ENCODE results near the gene RAMP1.
"Not testable (repeated sequence)": the region's sequence is repeated elsewhere in the genome, so short reads cannot be mapped to it uniquely, and the experiment has no call there.

Gene RAMP1

DNA sequence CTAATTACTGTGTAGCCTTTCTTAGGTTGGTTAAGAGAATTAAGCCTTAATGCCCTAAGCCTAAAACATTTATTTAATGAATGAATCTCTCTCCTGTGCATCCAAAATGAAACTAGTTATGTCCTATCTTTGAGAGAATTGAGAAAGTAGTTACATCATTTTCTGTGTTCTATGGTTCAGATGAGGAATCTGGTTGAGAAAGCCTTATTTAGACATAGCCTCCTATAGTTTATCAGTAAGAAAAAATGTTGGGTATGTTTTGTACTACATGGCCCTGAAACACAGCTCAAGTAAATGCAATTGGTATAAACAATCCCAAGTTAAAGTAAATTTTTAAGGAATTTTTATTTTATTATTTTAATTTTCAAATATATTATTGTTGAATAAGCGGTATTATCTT, 25.9 kb upstream of the RAMP1 start:
- no peaks in the 10 kb centered on the region for H3K27me3 ChIP-seq (ENCODE audit: control insufficient read depth in 5 of 5, insufficient read depth in 4 of 5, low read length in 5 of 5)
- H3K4me1 ChIP-seq (ENCODE audit: control insufficient read depth in 5 of 5, insufficient read depth in 5 of 5, low read length in 5 of 5), result no peaks in the 10 kb centered on the region
- H3K9me3 ChIP-seq (ENCODE audit: control insufficient read depth in 5 of 5, low read length in 5 of 5), result no peaks in the 10 kb centered on the region
- H3K9ac ChIP-seq (ENCODE audit: low read length in 5 of 5), result no peak overlapping the region
- no peaks in the 10 kb centered on the region for H3K36me3 ChIP-seq (ENCODE audit: control insufficient read depth in 5 of 5, insufficient read depth in 5 of 5, low read length in 5 of 5)
- no peak overlapping the region for H3K4me3 ChIP-seq (ENCODE audit: low read depth in 1 of 5, low read length in 5 of 5)
- no peak overlapping the region for H3K27ac ChIP-seq (ENCODE audit: low read depth, low read length)

DNA sequence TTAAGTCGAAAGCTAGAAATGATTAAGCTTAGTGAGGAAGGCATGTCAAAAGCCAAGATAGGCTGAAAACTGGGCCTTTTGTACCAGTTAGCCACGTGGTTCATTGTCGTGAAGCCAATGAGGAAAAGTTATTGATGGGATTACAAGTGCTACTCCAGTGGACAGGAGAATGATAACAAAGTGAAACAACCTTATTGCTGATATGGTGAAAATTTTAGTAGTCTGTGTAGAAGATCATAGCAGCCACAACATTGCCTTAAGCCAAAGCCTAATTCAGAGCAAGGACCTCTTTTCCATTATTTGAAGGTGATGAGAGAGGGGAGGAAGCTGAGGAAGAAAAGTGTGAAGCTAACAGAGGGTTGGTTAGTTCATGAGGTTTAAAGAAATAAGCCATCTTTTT, 24.1 kb upstream of the RAMP1 start:
- H3K9ac ChIP-seq (ENCODE audit: low read length in 5 of 5), result no peak overlapping the region

DNA sequence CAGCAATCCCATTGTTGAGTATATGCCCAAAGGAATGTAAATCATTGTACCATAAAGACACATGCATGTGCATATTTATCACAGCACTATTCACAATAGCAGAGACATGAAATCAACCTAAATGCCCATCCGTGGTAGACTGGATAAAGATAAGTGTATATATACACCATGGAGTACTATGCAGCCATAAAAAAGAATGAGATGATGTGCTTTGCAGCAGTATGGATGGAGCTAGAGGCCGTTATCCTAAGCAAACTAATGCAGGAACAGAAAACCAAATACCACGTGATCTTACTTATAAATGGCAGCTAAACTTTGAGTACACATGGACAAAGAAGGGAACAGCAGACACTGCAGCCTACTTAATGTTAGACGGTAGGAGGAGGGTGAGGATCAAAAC, 18.4 kb upstream of the RAMP1 start:
- no peak overlapping the region for H3K4me3 ChIP-seq (ENCODE audit: low read depth in 1 of 5, low read length in 5 of 5)
- H3K9ac ChIP-seq (ENCODE audit: low read length in 5 of 5), result no peak overlapping the region
- no peaks in the 10 kb centered on the region for H3K4me1 ChIP-seq (ENCODE audit: control insufficient read depth in 5 of 5, insufficient read depth in 5 of 5, low read length in 5 of 5)
- no peak overlapping the region for H3K27ac ChIP-seq (ENCODE audit: low read depth, low read length)
- no peaks in the 10 kb centered on the region for H3K9me3 ChIP-seq (ENCODE audit: control insufficient read depth in 5 of 5, low read length in 5 of 5)
- H3K36me3 ChIP-seq (ENCODE audit: control insufficient read depth in 5 of 5, insufficient read depth in 5 of 5, low read length in 5 of 5), result no peaks in the 10 kb centered on the region
- no peaks in the 10 kb centered on the region for H3K27me3 ChIP-seq (ENCODE audit: control insufficient read depth in 5 of 5, insufficient read depth in 4 of 5, low read length in 5 of 5)

More for the DNA sequence above, 24.1 kb upstream of the RAMP1 start:
- H3K36me3 ChIP-seq (ENCODE audit: control insufficient read depth in 5 of 5, insufficient read depth in 5 of 5, low read length in 5 of 5), result no peaks in the 10 kb centered on the region
- H3K4me3 ChIP-seq (ENCODE audit: low read depth in 1 of 5, low read length in 5 of 5), result no peak overlapping the region
- H3K4me1 ChIP-seq (ENCODE audit: control insufficient read depth in 5 of 5, insufficient read depth in 5 of 5, low read length in 5 of 5), result no peaks in the 10 kb centered on the region
- no peaks in the 10 kb centered on the region for H3K27me3 ChIP-seq (ENCODE audit: control insufficient read depth in 5 of 5, insufficient read depth in 4 of 5, low read length in 5 of 5)
- no peaks in the 10 kb centered on the region for H3K9me3 ChIP-seq (ENCODE audit: control insufficient read depth in 5 of 5, low read length in 5 of 5)
- no peak overlapping the region for H3K27ac ChIP-seq (ENCODE audit: low read depth, low read length)

DNA sequence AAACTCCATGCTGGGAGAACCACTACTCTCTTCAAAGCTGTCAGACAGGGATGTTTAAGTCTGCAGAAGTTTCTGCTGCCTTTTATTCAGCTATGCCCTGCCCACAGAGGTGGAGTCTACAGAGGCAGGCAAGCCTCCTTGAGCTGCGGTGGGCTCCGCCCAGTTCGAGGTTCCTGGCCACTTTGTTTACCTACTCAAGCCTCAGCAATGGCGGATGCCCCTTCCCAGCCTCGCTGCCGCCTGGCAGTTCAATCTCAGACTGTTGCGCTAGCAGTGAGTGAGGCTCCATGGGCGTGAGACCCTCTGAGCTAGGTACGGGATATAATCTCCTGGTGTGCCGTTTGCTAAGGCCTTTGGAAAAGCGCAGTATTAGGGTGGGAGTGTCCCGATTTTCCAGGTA, 10.5 kb upstream of the RAMP1 start:
- H3K9ac ChIP-seq (ENCODE audit: low read length in 5 of 5); H3K36me3 ChIP-seq (ENCODE audit: control insufficient read depth in 5 of 5, insufficient read depth in 5 of 5, low read length in 5 of 5); H3K27ac ChIP-seq (ENCODE audit: low read depth, low read length); H3K9me3 ChIP-seq (ENCODE audit: control insufficient read depth in 5 of 5, low read length in 5 of 5); H3K27me3 ChIP-seq (ENCODE audit: control insufficient read depth in 5 of 5, insufficient read depth in 4 of 5, low read length in 5 of 5); H3K4me3 ChIP-seq (ENCODE audit: low read depth in 1 of 5, low read length in 5 of 5); H3K4me1 ChIP-seq (ENCODE audit: control insufficient read depth in 5 of 5, insufficient read depth in 5 of 5, low read length in 5 of 5): not testable (repeated sequence)

DNA sequence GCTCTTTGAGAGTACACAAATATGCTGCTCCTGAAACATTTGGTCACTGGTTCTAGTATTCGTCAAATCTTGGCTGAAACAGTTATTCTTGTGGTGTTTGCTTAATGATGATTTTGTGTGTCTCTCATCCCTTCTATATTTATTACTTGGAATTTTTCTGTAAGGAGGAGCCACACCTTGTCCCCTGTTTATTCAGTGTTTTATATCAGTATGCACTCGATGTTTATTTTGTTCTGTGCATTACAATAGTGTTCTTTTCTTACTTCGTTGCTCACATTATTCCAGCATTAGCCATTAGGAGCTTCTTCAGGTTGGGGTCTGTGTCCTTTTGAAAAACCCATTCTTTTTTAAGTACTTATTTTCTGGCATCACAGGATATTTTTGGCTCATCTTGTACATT, 5.1 kb upstream of the RAMP1 start:
- no peak overlapping the region for H3K9ac ChIP-seq (ENCODE audit: low read length in 5 of 5)
- no peaks in the 10 kb centered on the region for H3K9me3 ChIP-seq (ENCODE audit: control insufficient read depth in 5 of 5, low read length in 5 of 5)

DNA sequence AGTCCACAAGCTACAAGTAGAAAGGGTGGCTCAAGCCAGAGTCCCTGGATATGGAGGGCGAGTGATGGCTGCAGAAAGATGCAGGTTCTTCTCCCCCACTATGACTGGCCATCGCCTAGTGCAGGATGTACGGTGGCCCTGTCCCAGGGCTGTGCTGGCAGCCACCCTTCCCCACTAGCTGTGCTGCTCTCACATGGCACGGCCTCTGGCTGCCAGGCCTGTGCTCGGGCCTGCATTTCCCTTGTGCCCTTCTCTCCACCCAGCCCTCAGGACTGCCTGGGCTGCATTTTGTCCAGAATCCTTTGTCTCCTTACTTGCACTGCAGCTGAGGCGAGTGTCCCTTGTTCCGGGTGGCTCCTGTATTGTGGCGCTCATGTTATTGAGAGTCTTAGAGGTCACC, 1.6 kb upstream of the RAMP1 start:
- H3K9ac ChIP-seq (ENCODE audit: low read length in 5 of 5), result no peak overlapping the region

More for the DNA sequence above, 5.1 kb upstream of the RAMP1 start:
- Histone ChIP-seq H3K36me3 (ENCODE audit: control insufficient read depth in 5 of 5, insufficient read depth in 5 of 5, low read length in 5 of 5) (no peaks in the 10 kb centered on the region), H3K27me3 (ENCODE audit: control insufficient read depth in 5 of 5, insufficient read depth in 4 of 5, low read length in 5 of 5) (peaks cover 5 to 17% (median 11%) of the 10 kb centered on the region in 5 donors), H3K4me3 (ENCODE audit: low read depth in 1 of 5, low read length in 5 of 5) (no peak overlapping the region), H3K27ac (ENCODE audit: low read depth, low read length) (no peak overlapping the region), H3K4me1 (ENCODE audit: control insufficient read depth in 5 of 5, insufficient read depth in 5 of 5, low read length in 5 of 5) (peaks cover 0 to 9% (median 0%) of the 10 kb centered on the region in 5 donors)

DNA sequence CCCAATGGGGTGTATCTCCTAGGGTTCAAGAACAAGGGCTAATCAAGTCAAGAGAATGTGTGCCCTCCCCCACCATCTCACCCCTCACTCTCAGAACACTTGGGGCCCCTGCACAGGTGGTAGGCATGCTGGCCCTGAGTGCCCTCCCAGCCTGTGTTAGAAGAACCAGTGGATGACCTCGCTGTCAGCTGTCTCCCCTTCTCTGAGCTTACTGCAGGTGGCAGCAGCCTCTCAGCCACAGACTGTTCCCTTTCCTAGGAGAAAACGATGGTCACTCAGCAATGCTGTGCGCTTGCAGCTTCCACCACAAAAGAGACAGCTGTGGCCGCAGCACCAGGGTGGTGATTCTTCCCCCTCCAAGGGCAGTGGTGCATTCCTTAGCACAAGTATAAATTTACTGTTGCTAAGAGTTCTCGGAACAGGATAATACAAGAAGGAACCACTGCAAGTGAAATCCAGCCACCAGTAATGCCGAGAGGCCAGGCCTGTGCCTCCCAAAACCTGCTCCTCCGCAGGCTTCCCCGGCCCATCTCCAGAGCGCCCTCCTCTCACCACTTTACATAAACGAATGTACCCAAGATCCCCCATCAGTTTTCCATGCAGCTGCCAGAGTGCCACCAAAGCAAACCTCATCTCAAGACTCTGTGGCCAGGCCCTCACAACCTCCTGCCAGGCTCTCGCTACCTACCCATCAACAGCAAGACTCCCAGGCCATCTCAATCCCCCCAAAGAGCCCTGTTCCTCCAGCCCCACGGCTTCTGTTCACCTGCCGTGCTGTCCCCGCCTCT, 935 bp upstream of the RAMP1 start:
- no peaks in the 10 kb centered on the region for H3K9me3 ChIP-seq (ENCODE audit: control insufficient read depth in 5 of 5, low read length in 5 of 5)
- no peak overlapping the region for H3K27ac ChIP-seq (ENCODE audit: low read depth, low read length)

More for the DNA sequence above, 1.6 kb upstream of the RAMP1 start:
- H3K4me3 ChIP-seq (ENCODE audit: low read depth in 1 of 5, low read length in 5 of 5), result no peak overlapping the region
- peaks cover 10 to 31% (median 25%) of the 10 kb centered on the region in 5 donors for H3K27me3 ChIP-seq (ENCODE audit: control insufficient read depth in 5 of 5, insufficient read depth in 4 of 5, low read length in 5 of 5)
- H3K27ac ChIP-seq (ENCODE audit: low read depth, low read length), result no peak overlapping the region
- peaks cover 0 to 20% (median 4%) of the 10 kb centered on the region in 5 donors for H3K4me1 ChIP-seq (ENCODE audit: control insufficient read depth in 5 of 5, insufficient read depth in 5 of 5, low read length in 5 of 5)
- H3K36me3 ChIP-seq (ENCODE audit: control insufficient read depth in 5 of 5, insufficient read depth in 5 of 5, low read length in 5 of 5), result no peaks in the 10 kb centered on the region
- no peaks in the 10 kb centered on the region for H3K9me3 ChIP-seq (ENCODE audit: control insufficient read depth in 5 of 5, low read length in 5 of 5)

DNA sequence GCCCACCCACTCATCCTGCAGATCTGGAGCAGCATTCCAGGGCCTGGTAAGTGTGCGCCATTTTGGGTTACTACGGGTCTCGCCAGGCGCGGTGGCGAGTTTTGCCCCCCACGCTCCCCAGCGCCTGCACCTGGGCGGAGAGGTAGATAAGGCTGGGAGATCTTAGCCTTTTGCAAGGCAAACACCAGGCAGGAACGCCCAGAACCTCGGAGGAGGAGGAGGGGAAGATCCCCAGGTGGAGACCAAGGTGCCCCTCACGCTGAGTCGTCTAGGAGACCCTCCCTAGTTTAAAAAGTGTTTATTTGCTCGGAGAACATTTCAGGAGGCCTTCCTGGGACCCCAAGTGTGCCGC, 365 bp upstream of the RAMP1 start:
- no peaks in the 10 kb centered on the region for H3K36me3 ChIP-seq (ENCODE audit: control insufficient read depth in 5 of 5, insufficient read depth in 5 of 5, low read length in 5 of 5)
- no peak overlapping the region for H3K4me3 ChIP-seq (ENCODE audit: low read depth in 1 of 5, low read length in 5 of 5)
- peaks cover 0 to 20% (median 4%) of the 10 kb centered on the region in 5 donors for H3K4me1 ChIP-seq (ENCODE audit: control insufficient read depth in 5 of 5, insufficient read depth in 5 of 5, low read length in 5 of 5)
- H3K9me3 ChIP-seq (ENCODE audit: control insufficient read depth in 5 of 5, low read length in 5 of 5), result no peaks in the 10 kb centered on the region
- no peak overlapping the region for H3K9ac ChIP-seq (ENCODE audit: low read length in 5 of 5)
- H3K27ac ChIP-seq (ENCODE audit: low read depth, low read length), result no peak overlapping the region
- H3K27me3 ChIP-seq (ENCODE audit: control insufficient read depth in 5 of 5, insufficient read depth in 4 of 5, low read length in 5 of 5), result peaks cover 14 to 40% (median 33%) of the 10 kb centered on the region in 5 donors

More for the DNA sequence above, 935 bp upstream of the RAMP1 start:
- peaks cover 14 to 37% (median 30%) of the 10 kb centered on the region in 5 donors for H3K27me3 ChIP-seq (ENCODE audit: control insufficient read depth in 5 of 5, insufficient read depth in 4 of 5, low read length in 5 of 5)
- no peak overlapping the region for H3K9ac ChIP-seq (ENCODE audit: low read length in 5 of 5)
- H3K4me3 ChIP-seq (ENCODE audit: low read depth in 1 of 5, low read length in 5 of 5), result no peak overlapping the region
- peaks cover 0 to 20% (median 4%) of the 10 kb centered on the region in 5 donors for H3K4me1 ChIP-seq (ENCODE audit: control insufficient read depth in 5 of 5, insufficient read depth in 5 of 5, low read length in 5 of 5)
- H3K36me3 ChIP-seq (ENCODE audit: control insufficient read depth in 5 of 5, insufficient read depth in 5 of 5, low read length in 5 of 5), result no peaks in the 10 kb centered on the region

DNA sequence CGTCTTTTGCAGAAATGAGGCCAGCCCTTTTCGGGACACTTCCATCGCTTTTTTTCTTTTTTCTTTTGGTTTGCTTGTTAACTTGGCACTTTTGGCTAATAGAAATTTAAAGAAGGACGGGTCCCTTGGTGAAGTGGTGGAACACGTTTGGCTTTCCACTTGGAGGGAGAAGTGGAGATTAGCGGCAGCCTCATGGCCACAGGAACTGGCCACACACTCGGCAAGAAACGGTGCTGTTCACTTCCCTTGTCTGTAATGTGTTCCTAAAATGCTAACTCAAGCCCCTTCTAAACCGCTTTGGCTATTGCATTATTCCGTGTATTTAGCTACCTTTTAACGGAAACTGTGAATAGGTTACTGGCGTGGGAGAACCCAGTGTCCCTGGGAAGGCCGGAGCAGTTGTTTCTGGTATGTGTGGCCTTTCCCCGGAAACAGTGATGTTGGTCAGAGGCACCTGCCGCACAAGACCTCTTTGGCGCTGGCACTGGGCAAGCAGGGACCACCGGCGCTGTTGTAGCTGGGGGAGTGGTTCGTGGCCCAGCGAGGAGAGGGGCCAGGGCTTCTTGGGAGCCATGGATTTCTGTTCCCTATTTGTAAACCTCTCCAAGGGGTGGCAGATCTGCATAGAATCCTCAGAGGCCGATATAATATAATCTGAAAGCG, 981 bp downstream of the RAMP1 start:
- H3K27ac ChIP-seq (ENCODE audit: low read depth, low read length), result no peak overlapping the region
- no peaks in the 10 kb centered on the region for H3K36me3 ChIP-seq (ENCODE audit: control insufficient read depth in 5 of 5, insufficient read depth in 5 of 5, low read length in 5 of 5)
- H3K9me3 ChIP-seq (ENCODE audit: control insufficient read depth in 5 of 5, low read length in 5 of 5), result no peaks in the 10 kb centered on the region
- H3K27me3 ChIP-seq (ENCODE audit: control insufficient read depth in 5 of 5, insufficient read depth in 4 of 5, low read length in 5 of 5), result peaks cover 14 to 46% (median 38%) of the 10 kb centered on the region in 5 donors
- peaks cover 0 to 20% (median 4%) of the 10 kb centered on the region in 5 donors for H3K4me1 ChIP-seq (ENCODE audit: control insufficient read depth in 5 of 5, insufficient read depth in 5 of 5, low read length in 5 of 5)
- H3K4me3 ChIP-seq (ENCODE audit: low read depth in 1 of 5, low read length in 5 of 5), result peak overlapping the region in 2 of 5 donors; percentile 24 to 49
- H3K9ac ChIP-seq (ENCODE audit: low read length in 5 of 5), result no peak overlapping the region

DNA sequence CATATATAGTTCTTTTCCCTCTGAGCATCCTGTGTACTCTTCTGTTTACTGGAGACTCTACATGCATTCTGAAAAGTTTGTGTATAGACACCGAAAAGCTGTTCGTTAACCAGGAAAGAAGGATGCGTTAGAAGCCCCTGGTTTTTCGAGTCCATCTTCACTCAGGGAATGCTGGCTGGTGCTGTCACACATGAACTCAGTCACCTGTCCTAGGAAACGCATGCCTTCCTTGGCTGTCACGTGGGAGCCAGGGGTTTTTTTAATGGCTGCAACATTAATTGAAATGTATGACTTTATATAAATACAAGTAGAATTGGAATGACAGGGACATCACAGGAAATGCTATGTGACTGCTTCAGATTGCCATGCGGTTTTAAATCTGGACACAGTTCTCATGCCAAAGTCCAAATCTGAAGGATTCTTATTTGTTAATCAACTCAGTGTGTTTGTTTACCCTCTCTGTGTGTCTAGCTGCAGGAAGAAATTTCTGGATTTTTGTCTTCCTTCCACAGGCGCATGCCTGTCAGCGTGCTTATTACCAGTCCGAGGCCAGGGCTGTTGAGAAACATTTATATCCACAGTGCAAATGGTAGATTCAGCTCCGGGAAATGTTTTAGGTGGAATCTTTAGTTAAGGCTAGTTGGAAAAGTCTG, 2.6 kb downstream of the RAMP1 start:
- peaks cover 14 to 46% (median 35%) of the 10 kb centered on the region in 5 donors for H3K27me3 ChIP-seq (ENCODE audit: control insufficient read depth in 5 of 5, insufficient read depth in 4 of 5, low read length in 5 of 5)
- no peaks in the 10 kb centered on the region for H3K36me3 ChIP-seq (ENCODE audit: control insufficient read depth in 5 of 5, insufficient read depth in 5 of 5, low read length in 5 of 5)
- H3K27ac ChIP-seq (ENCODE audit: low read depth, low read length), result no peak overlapping the region
- peaks cover 0 to 20% (median 4%) of the 10 kb centered on the region in 5 donors for H3K4me1 ChIP-seq (ENCODE audit: control insufficient read depth in 5 of 5, insufficient read depth in 5 of 5, low read length in 5 of 5)
- no peaks in the 10 kb centered on the region for H3K9me3 ChIP-seq (ENCODE audit: control insufficient read depth in 5 of 5, low read length in 5 of 5)
- H3K4me3 ChIP-seq (ENCODE audit: low read depth in 1 of 5, low read length in 5 of 5), result no peak overlapping the region
- H3K9ac ChIP-seq (ENCODE audit: low read length in 5 of 5), result no peak overlapping the region
